Measurements from ENCODE around the gene MADD.

DNA sequence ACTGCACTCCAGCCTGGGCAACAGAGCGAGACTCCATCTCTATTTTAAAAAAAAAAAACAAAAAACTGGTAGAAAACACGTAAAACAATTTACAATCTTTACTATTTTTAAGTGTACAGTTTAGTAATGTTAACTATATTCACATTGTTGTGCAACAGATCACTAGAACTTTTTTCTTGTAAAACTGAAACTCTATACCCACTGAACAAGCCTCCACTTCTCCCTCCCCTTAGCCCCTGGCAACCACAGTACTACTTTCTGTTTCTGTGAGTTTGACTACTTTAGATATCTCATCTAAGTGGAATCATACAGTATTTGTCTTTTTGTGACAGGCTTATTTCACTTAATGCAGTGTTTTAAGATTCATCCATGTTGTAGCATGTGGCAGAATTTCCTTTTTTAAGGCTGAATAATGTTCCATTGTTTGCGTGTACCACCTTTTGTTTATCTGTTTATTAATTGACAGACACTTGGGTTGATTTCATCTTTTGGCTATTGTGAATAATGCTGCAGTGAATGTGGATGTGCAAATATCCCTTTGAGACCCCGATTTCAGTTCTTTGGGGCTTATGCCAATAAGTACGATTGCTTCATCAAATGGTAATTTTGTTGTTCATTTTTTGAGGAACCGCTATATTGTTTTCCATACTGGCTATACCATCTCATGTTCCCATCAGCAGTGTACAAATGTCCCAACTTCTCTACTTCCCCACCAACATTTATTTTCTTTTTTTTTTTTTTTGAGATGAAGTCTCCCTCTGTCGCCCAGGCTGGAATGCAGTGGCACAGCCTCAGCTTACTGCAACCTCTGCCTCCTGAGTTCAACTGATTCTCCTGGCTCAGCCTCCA, 44.2 kb upstream of the MADD start:
- TF ChIP-seq, protein P1, sequence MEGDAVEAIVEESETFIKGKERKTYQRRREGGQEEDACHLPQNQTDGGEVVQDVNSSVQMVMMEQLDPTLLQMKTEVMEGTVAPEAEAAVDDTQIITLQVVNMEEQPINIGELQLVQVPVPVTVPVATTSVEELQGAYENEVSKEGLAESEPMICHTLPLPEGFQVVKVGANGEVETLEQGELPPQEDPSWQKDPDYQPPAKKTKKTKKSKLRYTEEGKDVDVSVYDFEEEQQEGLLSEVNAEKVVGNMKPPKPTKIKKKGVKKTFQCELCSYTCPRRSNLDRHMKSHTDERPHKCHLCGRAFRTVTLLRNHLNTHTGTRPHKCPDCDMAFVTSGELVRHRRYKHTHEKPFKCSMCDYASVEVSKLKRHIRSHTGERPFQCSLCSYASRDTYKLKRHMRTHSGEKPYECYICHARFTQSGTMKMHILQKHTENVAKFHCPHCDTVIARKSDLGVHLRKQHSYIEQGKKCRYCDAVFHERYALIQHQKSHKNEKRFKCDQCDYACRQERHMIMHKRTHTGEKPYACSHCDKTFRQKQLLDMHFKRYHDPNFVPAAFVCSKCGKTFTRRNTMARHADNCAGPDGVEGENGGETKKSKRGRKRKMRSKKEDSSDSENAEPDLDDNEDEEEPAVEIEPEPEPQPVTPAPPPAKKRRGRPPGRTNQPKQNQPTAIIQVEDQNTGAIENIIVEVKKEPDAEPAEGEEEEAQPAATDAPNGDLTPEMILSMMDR (IDR thresholded peaks at IDR 0.05; ENCODE audit: low read depth, low read length), result no peak
- no peak for TF ChIP-seq EZH2phosphoT487 (IDR thresholded peaks at IDR 0.05; ENCODE audit: low read depth)

Data from OCI-LY3 (cell line).